AG04450 (cell line): ENCODE data around the gene DMD. TPM values are rescaled to one million over a fixed set of nuclear protein-coding genes. Genes with fewer than 3 reads are reported as not detected.

Experiments used
- CTCF ChIA-PET: fragments of 300-600, 350-600 bp; formaldehyde crosslinking; extraction: SDS; loops from one replicate; lab custom pipeline; 2022; ENCODE audit warnings: antibody characterized with exemption, inconsistent platforms; lab: Charles Lee
- POLR2A ChIA-PET: fragments of 350-600 bp; formaldehyde crosslinking; extraction: SDS; loops from one replicate; lab custom pipeline; 2021; ENCODE audit warnings: antibody characterized with exemption, inconsistent platforms; lab: Yijun Ruan, JAX
- DNase-seq: peaks from one replicate; pipeline ENCODE4 v3.0.0-alpha.2; 2011; ENCODE audit warnings: low read depth, low spot score
- H3K27ac ChIP-seq: one replicate; pipeline ENCODE4 v1.5.1; 2012; ENCODE audit warnings: low read depth, low read length, control low read depth
- H3K27me3 ChIP-seq: one replicate; pipeline ENCODE4 v1.6.0; 2012; ENCODE audit warnings: low read length; ENCODE audit not compliant: control insufficient read depth, insufficient read depth
- H3K4me3 ChIP-seq: 2 replicates; pipeline ENCODE4 v1.5.1; 2011; ENCODE audit warnings: mild to moderate bottlenecking, low read depth, low read length, control low read depth
- H3K9me3 ChIP-seq: 2 replicates; pipeline ENCODE4 v1.5.1; 2012; ENCODE audit warnings: low read length; ENCODE audit not compliant: control insufficient read depth, insufficient read depth
- CTCF ChIP-seq: IDR thresholded peaks from 2 replicates; pipeline ENCODE4 v1.5.1; 2011; ENCODE audit warnings: low read depth, low read length, control low read depth, inconsistent platforms
- polyA plus RNA-seq: library from polyadenylated mRNA; depleted of rRNA; stranded (reverse); fragments of >200 nt; gene quantifications from 2 replicates; pipeline ENCODE4 v1.2.3, GENCODE V29; 2011

Gene DMD
- polyA plus RNA-seq, 1 experiment = 7.6 TPM

- Histone ChIP-seq H3K9me3 (no peaks in the 10 kb centered on the region), H3K27me3 (no peaks in the 10 kb centered on the region), H3K4me3 (no peak overlapping the region), H3K27ac (no peak overlapping the region)
- TF ChIP-seq CTCF = no peak
- ChIA-PET POLR2A (no interaction called here), CTCF (no interaction called here)
- DNase-seq = no peak
Measured at GRCh38 chrX:31243804-31244203, 1967.5 kb downstream of the DMD start.

- TF ChIP-seq CTCF = no peak
- no peaks in the 10 kb centered on the region for H3K9me3 ChIP-seq
- CTCF ChIA-PET = no interaction called here
Measured at GRCh38 chrX:31240982-31241381, 1970.4 kb downstream of the DMD start.

GRCh38 chrX:31237189-31237588 is 1974.2 kb downstream of the DMD start:
- no peak overlapping the region for H3K4me3 ChIP-seq
- ChIA-PET CTCF (no interaction called here), POLR2A (no interaction called here)
- TF ChIP-seq CTCF = no peak
- no peaks in the 10 kb centered on the region for H3K9me3 ChIP-seq
- DNase-seq = no peak
- no peaks in the 10 kb centered on the region for H3K27me3 ChIP-seq
- no peak overlapping the region for H3K27ac ChIP-seq

More at GRCh38 chrX:31240982-31241381, 1970.4 kb downstream of the DMD start:
- Histone ChIP-seq H3K4me3 (no peak overlapping the region), H3K27ac (no peak overlapping the region), H3K27me3 (no peaks in the 10 kb centered on the region)
- DNase-seq = no peak
- POLR2A ChIA-PET = no interaction called here

- TF ChIP-seq CTCF = no peak
- ChIA-PET CTCF (no interaction called here), POLR2A (no interaction called here)
- no peak overlapping the region for H3K4me3 ChIP-seq
- no peaks in the 10 kb centered on the region for H3K27me3 ChIP-seq
- H3K27ac ChIP-seq = no peak overlapping the region
- no peak for DNase-seq
- no peaks in the 10 kb centered on the region for H3K9me3 ChIP-seq
Measured at GRCh38 chrX:31236231-31236630, 1975.1 kb downstream of the DMD start.

GRCh38 chrX:31233941-31234496 is 1977.3 kb downstream of the DMD start:
- no peak overlapping the region for H3K4me3 ChIP-seq
- ChIA-PET POLR2A (no interaction called here), CTCF (no interaction called here)
- H3K27me3 ChIP-seq = no peaks in the 10 kb centered on the region
- no peak for DNase-seq
- no peak for TF ChIP-seq CTCF
- no peak overlapping the region for H3K27ac ChIP-seq
- no peaks in the 10 kb centered on the region for H3K9me3 ChIP-seq
